Parathyroid adenoma (tissue), 2 donors: ENCODE data around the gene RNF121.

Experiments used
- H2AFZ ChIP-seq: fragments of 300-600 bp; sonication (generic); one replicate; pipeline ENCODE4 v1.7.0; 2017; ENCODE audit warnings: antibody characterized with exemption, mild to moderate bottlenecking
- H3K27ac ChIP-seq: fragments of 300-600 bp; sonication (generic); one replicate; pipeline ENCODE4 v1.7.0; 2017
- H3K27me3 ChIP-seq: fragments of 300-600 bp; sonication (generic); one replicate; pipeline ENCODE4 v1.7.0; 2017; ENCODE audit warnings: low read length; ENCODE audit not compliant: control insufficient read depth, insufficient read depth
- H3K36me3 ChIP-seq: fragments of 300-600 bp; sonication (generic); one replicate; pipeline ENCODE4 v1.7.0; 2017; ENCODE audit warnings: low read length; ENCODE audit not compliant: control insufficient read depth, insufficient read depth
- H3K4me1 ChIP-seq: fragments of 300-600 bp; sonication (generic); one replicate; pipeline ENCODE4 v1.7.0; 2017; ENCODE audit warnings: control low read depth
- H3K4me2 ChIP-seq: fragments of 300-600 bp; sonication (generic); one replicate; pipeline ENCODE4 v1.7.0; 2017; ENCODE audit warnings: low read length
- H3K4me3 ChIP-seq: fragments of 300-600 bp; sonication (generic); one replicate; pipeline ENCODE4 v1.7.0; 2017; ENCODE audit warnings: low read depth, low read length
- H3K79me2 ChIP-seq: fragments of 300-600 bp; sonication (generic); one replicate; pipeline ENCODE4 v1.7.0; 2017; ENCODE audit warnings: control low read depth
- H3K9ac ChIP-seq: fragments of 300-600 bp; sonication (generic); one replicate; pipeline ENCODE4 v1.7.0; 2017; ENCODE audit warnings: mild to moderate bottlenecking
- H3K9me3 ChIP-seq: fragments of 300-600 bp; sonication (generic); one replicate; pipeline ENCODE4 v1.7.0; 2017; ENCODE audit warnings: low read length; ENCODE audit not compliant: control insufficient read depth
- CTCF ChIP-seq: fragments of 300-600 bp; sonication (generic); IDR thresholded peaks from one replicate; pipeline ENCODE4 v1.7.0; 2017; ENCODE audit warnings: antibody characterized with exemption, mild to moderate bottlenecking
- donor health status: primary hyperparathyroidism.

Gene RNF121

GRCh38 chr11:72015511-72016061, 86.7 kb downstream of the RNF121 start:
- peaks cover 37% of the 10 kb centered on the region for H3K4me1 ChIP-seq
- H2AFZ ChIP-seq = no peak overlapping the region
- no peaks in the 10 kb centered on the region for H3K27me3 ChIP-seq
- H3K36me3 ChIP-seq = no peaks in the 10 kb centered on the region
- no peaks in the 10 kb centered on the region for H3K9me3 ChIP-seq
- peaks cover 8% of the 10 kb centered on the region for H3K79me2 ChIP-seq
- H3K9ac ChIP-seq = no peak overlapping the region
- no peak overlapping the region for H3K4me2 ChIP-seq
- H3K27ac ChIP-seq = peak overlapping the region; percentile 82
- H3K4me3 ChIP-seq = no peak overlapping the region
- TF ChIP-seq CTCF = peak; percentile 36

- Histone ChIP-seq H3K79me2 (peaks cover 6% of the 10 kb centered on the region), H3K27ac (no peak overlapping the region), H2AFZ (no peak overlapping the region), H3K27me3 (no peaks in the 10 kb centered on the region), H3K4me3 (no peak overlapping the region), H3K9ac (no peak overlapping the region), H3K9me3 (no peaks in the 10 kb centered on the region), H3K4me2 (no peak overlapping the region), H3K4me1 (peaks cover 32% of the 10 kb centered on the region), H3K36me3 (no peaks in the 10 kb centered on the region)
- no peak for TF ChIP-seq CTCF
Measured at GRCh38 chr11:72018171-72018570, 89.3 kb downstream of the RNF121 start.

GRCh38 chr11:72023335-72023734, 94.5 kb downstream of the RNF121 start:
- no peak for TF ChIP-seq CTCF
- Histone ChIP-seq H3K4me3 (no peak overlapping the region), H3K79me2 (peaks cover 9% of the 10 kb centered on the region), H3K9me3 (no peaks in the 10 kb centered on the region), H3K36me3 (no peaks in the 10 kb centered on the region), H3K27ac (no peak overlapping the region), H3K4me2 (no peak overlapping the region), H3K9ac (no peak overlapping the region), H3K4me1 (peaks cover 21% of the 10 kb centered on the region), H2AFZ (no peak overlapping the region), H3K27me3 (no peaks in the 10 kb centered on the region)

GRCh38 chr11:72024069-72024754, 95.4 kb downstream of the RNF121 start:
- Histone ChIP-seq H3K4me2 (no peak overlapping the region), H3K9me3 (no peaks in the 10 kb centered on the region), H3K36me3 (no peaks in the 10 kb centered on the region), H3K4me1 (peaks cover 21% of the 10 kb centered on the region), H2AFZ (no peak overlapping the region), H3K27ac (peak overlapping the region; percentile 32), H3K79me2 (peaks cover 11% of the 10 kb centered on the region), H3K4me3 (no peak overlapping the region), H3K9ac (no peak overlapping the region), H3K27me3 (no peaks in the 10 kb centered on the region)
- no peak for TF ChIP-seq CTCF

GRCh38 chr11:72026090-72026489, 97.2 kb downstream of the RNF121 start:
- TF ChIP-seq CTCF = no peak
- Histone ChIP-seq H3K27ac (no peak overlapping the region), H2AFZ (no peak overlapping the region), H3K79me2 (peaks cover 15% of the 10 kb centered on the region), H3K36me3 (no peaks in the 10 kb centered on the region), H3K4me3 (no peak overlapping the region), H3K27me3 (no peaks in the 10 kb centered on the region), H3K4me1 (peaks cover 21% of the 10 kb centered on the region), H3K4me2 (no peak overlapping the region), H3K9ac (no peak overlapping the region), H3K9me3 (no peaks in the 10 kb centered on the region)
